ENCODE data around the gene DMC1. TPM values are rescaled to one million over a fixed set of nuclear protein-coding genes. Genes with fewer than 3 reads are reported as not detected.

DMC1 gene
- total and polyA plus RNA-seq, 7 experiments from 2014 or later = 0.13 to 7.4 (median 0.54) TPM; not detected in 2

DNA sequence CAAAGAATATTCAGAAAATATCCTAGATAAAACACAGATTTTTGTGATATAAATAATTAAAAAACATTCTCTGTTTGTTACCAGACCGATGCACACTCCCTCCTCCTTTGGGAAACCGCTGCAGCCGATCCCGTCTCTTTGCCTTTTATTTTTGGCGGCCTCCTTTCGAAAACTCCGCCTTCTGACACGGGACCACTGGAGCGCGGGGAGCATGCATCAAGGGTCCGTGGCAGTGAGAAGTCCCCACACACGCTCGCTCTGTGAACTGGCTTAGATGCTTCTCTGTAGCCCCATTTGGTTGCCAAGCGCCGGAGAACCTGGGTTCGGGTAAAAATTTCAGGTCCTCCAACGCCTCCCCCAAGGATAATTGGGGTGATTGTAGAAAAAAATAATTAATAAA, 80.8 kb downstream of the DMC1 start:
- no peak for ATAC-seq
- H3K4me1 Mint-ChIP-seq = peaks cover 19 to 76% (median 66%) of the 10 kb centered on the region in 7 donors
- peaks cover 0 to 2% (median 0%) of the 10 kb centered on the region in 11 donors for H3K9me3 Mint-ChIP-seq

DNA sequence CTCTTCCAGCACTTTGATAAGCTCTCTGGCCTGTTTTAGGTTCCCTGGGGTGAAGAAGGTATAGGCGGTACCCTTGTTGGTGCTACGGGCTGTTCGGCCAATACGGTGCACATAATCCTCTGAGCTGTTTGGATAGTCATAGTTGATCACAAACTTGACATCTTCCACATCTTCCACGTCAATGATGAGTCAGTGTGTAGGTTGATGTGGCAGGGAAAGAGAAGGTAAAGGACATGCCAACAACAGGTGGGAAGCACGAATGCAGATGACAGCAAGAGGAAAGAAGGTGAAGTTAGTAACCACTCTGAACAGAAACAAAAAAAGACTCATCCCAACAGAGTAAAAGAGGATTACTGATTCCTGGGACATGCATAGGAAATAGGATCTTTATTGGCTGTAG, 82.0 kb downstream of the DMC1 start:
- Histone ChIP-seq H3K27me3 (ENCODE audit: control insufficient read depth in 2 of 2, insufficient read depth in 2 of 2, low read length in 2 of 2) (no peaks in the 10 kb centered on the region), H3K27ac (ENCODE audit: low read depth, low read length) (no peak overlapping the region), H3K4me3 (ENCODE audit: low read length) (no peak overlapping the region), H3K9me3 (ENCODE audit: control insufficient read depth in 2 of 3, low read length in 3 of 3) (no peaks in the 10 kb centered on the region), H3K4me1 (ENCODE audit: control insufficient read depth in 2 of 2, insufficient read depth in 2 of 2, low read length in 2 of 2) (no peaks in the 10 kb centered on the region), H3K36me3 (ENCODE audit: control insufficient read depth in 2 of 3, insufficient read depth in 3 of 3, low read length in 3 of 3) (peaks cover 25 to 91% (median 91%) of the 10 kb centered on the region in 3 experiments)
- POLR2A ChIA-PET = interaction anchor here (1.2 to 1.6 kb wide), 2 partner anchors 14 to 43 kb away, joined by 3 to 11 read pairs; no protein-coding TSS in a partner anchor
- intact Hi-C loops (cut with micrococcal nuclease) = loop anchor here in 1 of 2 donors (10.0 kb wide), 1 partner anchor 47 kb away; no protein-coding TSS in a partner anchor
- Mint-ChIP-seq H3K4me1 (peaks cover 20 to 76% (median 60%) of the 10 kb centered on the region in 7 donors), H3K27me3 (no peaks in the 10 kb centered on the region), H3K27ac (peak overlapping the region; percentile 5 to 81 (median 46)), H3K9me3 (peaks cover 0 to 2% (median 0%) of the 10 kb centered on the region in 11 donors), H3K36me3 (peaks cover 17 to 72% (median 55%) of the 10 kb centered on the region in 5 donors), H3K4me3 (peak overlapping the region in 2 of 10 donors; percentile 1 to 56)
- ATAC-seq (no peak), DNase-seq (no peak)
- CTCF ChIA-PET = no interaction called here

More for the DNA sequence above, 80.8 kb downstream of the DMC1 start:
- no peak for DNase-seq
- no peaks in the 10 kb centered on the region for H3K27me3 Mint-ChIP-seq
- ChIA-PET POLR2A (interaction anchor here (0.9 to 3.5 kb wide), 3 partner anchors 8 to 20 kb away, joined by 3 to 16 read pairs (median 3); no protein-coding TSS in a partner anchor), CTCF (no interaction called here)
- Histone ChIP-seq H3K27me3 (ENCODE audit: control insufficient read depth in 2 of 2, insufficient read depth in 2 of 2, low read length in 2 of 2) (no peaks in the 10 kb centered on the region), H3K4me3 (ENCODE audit: low read length) (no peak overlapping the region), H3K9me3 (ENCODE audit: control insufficient read depth in 2 of 3, low read length in 3 of 3) (no peaks in the 10 kb centered on the region), H3K36me3 (ENCODE audit: control insufficient read depth in 2 of 3, insufficient read depth in 3 of 3, low read length in 3 of 3) (peaks cover 33 to 91% (median 91%) of the 10 kb centered on the region in 3 experiments), H3K27ac (ENCODE audit: low read depth, low read length) (no peak overlapping the region), H3K4me1 (ENCODE audit: control insufficient read depth in 2 of 2, insufficient read depth in 2 of 2, low read length in 2 of 2) (no peaks in the 10 kb centered on the region)
- peaks cover 20 to 72% (median 48%) of the 10 kb centered on the region in 5 donors for H3K36me3 Mint-ChIP-seq
- peak overlapping the region in 5 of 9 donors; percentile 19 to 87 (median 74) for H3K27ac Mint-ChIP-seq
- H3K4me3 Mint-ChIP-seq = no peak overlapping the region
- intact Hi-C loops (cut with micrococcal nuclease) = loop anchor here in 1 of 2 donors (10.0 kb wide), 1 partner anchor 46 kb away; no protein-coding TSS in a partner anchor

GRCh38 chr22:38485783-38486182, 84.2 kb downstream of the DMC1 start:
- intact Hi-C loops (cut with micrococcal nuclease) = loop anchor here in 1 of 2 donors (10.0 kb wide), 1 partner anchor 49 kb away; no protein-coding TSS in a partner anchor
- H3K27me3 ChIP-seq (ENCODE audit: control insufficient read depth in 2 of 2, insufficient read depth in 2 of 2, low read length in 2 of 2) = no peaks in the 10 kb centered on the region
- no peaks in the 10 kb centered on the region for H3K9me3 ChIP-seq (ENCODE audit: control insufficient read depth in 2 of 3, low read length in 3 of 3)
- H3K4me1 ChIP-seq (ENCODE audit: control insufficient read depth in 2 of 2, insufficient read depth in 2 of 2, low read length in 2 of 2) = no peaks in the 10 kb centered on the region
- peak; percentile 46 for ATAC-seq
- Mint-ChIP-seq H3K9me3 (peaks cover 0 to 5% (median 0%) of the 10 kb centered on the region in 11 donors), H3K4me3 (peak overlapping the region in 1 of 10 donors; percentile 12), H3K4me1 (peaks cover 18 to 72% (median 54%) of the 10 kb centered on the region in 7 donors), H3K36me3 (peaks cover 17 to 87% (median 66%) of the 10 kb centered on the region in 5 donors), H3K27ac (peak overlapping the region in 7 of 9 donors; percentile 38 to 80 (median 59)), H3K27me3 (no peaks in the 10 kb centered on the region)
- ChIA-PET CTCF (interaction anchor here (0.7 kb wide), 1 partner anchor 10 kb away, joined by 3 read pairs; no protein-coding TSS in a partner anchor), POLR2A (interaction anchor here (6.2 kb wide), 1 partner anchor 16 kb away, joined by 23 read pairs; no protein-coding TSS in a partner anchor)
- no peak overlapping the region for H3K4me3 ChIP-seq (ENCODE audit: low read length)
- no peak for DNase-seq
- H3K36me3 ChIP-seq (ENCODE audit: control insufficient read depth in 2 of 3, insufficient read depth in 3 of 3, low read length in 3 of 3) = peaks cover 21 to 92% (median 75%) of the 10 kb centered on the region in 3 experiments
- no peak overlapping the region for H3K27ac ChIP-seq (ENCODE audit: low read depth, low read length)

DNA sequence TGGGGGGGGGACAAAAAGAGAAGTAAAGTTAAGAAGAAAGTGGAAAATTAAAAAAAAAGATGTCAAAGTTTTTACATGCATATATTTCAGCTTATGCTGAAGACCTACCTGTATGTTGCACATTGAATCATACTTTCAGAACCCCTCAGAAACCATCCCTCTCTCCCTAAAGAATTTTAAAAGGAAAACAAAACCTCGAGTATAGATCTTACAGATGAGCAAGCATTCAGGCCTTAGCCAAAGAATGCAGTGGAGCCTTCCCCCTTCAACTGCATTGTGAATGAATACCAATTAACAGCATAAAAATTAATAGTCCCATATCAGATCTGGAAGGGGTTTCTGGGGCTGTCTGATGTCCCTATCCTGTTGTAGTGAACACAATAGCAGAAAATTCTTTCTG, 85.7 kb downstream of the DMC1 start:
- H3K36me3 ChIP-seq (ENCODE audit: control insufficient read depth in 2 of 3, insufficient read depth in 3 of 3, low read length in 3 of 3) = peaks cover 10 to 76% (median 60%) of the 10 kb centered on the region in 3 experiments
- H3K4me3 ChIP-seq (ENCODE audit: low read length) = no peak overlapping the region
- no peaks in the 10 kb centered on the region for H3K4me1 ChIP-seq (ENCODE audit: control insufficient read depth in 2 of 2, insufficient read depth in 2 of 2, low read length in 2 of 2)
- H3K27ac Mint-ChIP-seq = peak overlapping the region in 6 of 9 donors; percentile 12 to 55 (median 32)
- DNase-seq = no peak
- H3K27ac ChIP-seq (ENCODE audit: low read depth, low read length) = no peak overlapping the region
- CTCF ChIA-PET = interaction anchor here (1.7 kb wide), 1 partner anchor 9 kb away, joined by 5 read pairs; no protein-coding TSS in a partner anchor
- peaks cover 0 to 5% (median 0%) of the 10 kb centered on the region in 11 donors for H3K9me3 Mint-ChIP-seq
- no peaks in the 10 kb centered on the region for H3K27me3 Mint-ChIP-seq
- no peaks in the 10 kb centered on the region for H3K27me3 ChIP-seq (ENCODE audit: control insufficient read depth in 2 of 2, insufficient read depth in 2 of 2, low read length in 2 of 2)
- H3K36me3 Mint-ChIP-seq = peaks cover 10 to 75% (median 54%) of the 10 kb centered on the region in 5 donors
- H3K4me1 Mint-ChIP-seq = peaks cover 18 to 57% (median 39%) of the 10 kb centered on the region in 7 donors
- H3K4me3 Mint-ChIP-seq = no peak overlapping the region
- no peak for ATAC-seq
- POLR2A ChIA-PET = interaction anchor here (6.2 kb wide), 1 partner anchor 18 kb away, joined by 23 read pairs; no protein-coding TSS in a partner anchor
- intact Hi-C loops (cut with micrococcal nuclease) = loop anchor here in 1 of 2 donors (10.0 kb wide), 1 partner anchor 51 kb away; no protein-coding TSS in a partner anchor
- H3K9me3 ChIP-seq (ENCODE audit: control insufficient read depth in 2 of 3, low read length in 3 of 3) = no peaks in the 10 kb centered on the region

DNA sequence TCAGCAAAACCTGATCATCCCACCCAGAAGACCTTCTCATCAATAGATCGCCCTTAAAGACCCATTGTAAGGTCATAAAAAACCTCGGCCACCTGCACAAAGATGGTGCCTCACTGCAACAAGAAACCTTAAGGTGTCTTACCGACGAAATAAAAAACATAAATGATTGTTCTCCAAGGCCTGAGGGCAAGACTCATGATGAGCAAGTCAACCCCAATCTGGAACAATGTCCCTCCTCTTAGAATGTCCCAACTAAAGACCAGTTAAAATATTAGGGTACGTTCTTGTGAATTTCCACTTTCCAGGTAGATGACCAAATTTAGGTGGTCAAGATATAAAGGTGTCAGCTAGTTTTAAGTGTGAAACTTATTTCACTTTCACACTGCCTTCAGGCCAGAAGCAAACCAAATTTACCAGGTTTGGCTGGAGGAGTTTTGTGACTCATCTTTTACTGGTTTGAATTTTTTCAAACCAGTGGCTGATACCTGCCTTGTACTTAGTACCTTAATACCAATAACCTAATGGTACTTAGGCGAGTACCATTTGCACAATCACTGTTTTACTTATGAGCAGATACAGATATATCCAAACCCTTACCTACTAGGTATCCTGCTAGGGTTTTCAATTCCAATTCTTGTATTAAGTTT, 87.2 kb downstream of the DMC1 start:
- ATAC-seq = no peak
- Mint-ChIP-seq H3K27me3 (no peaks in the 10 kb centered on the region), H3K4me3 (no peak overlapping the region), H3K4me1 (peaks cover 15 to 46% (median 29%) of the 10 kb centered on the region in 7 donors), H3K36me3 (peaks cover 4 to 62% (median 49%) of the 10 kb centered on the region in 5 donors), H3K27ac (peak overlapping the region in 4 of 9 donors; percentile 1 to 45 (median 22)), H3K9me3 (peaks cover 0 to 4% (median 0%) of the 10 kb centered on the region in 11 donors)
- no peaks in the 10 kb centered on the region for H3K9me3 ChIP-seq (ENCODE audit: control insufficient read depth in 2 of 3, low read length in 3 of 3)
- H3K27ac ChIP-seq (ENCODE audit: low read depth, low read length) = no peak overlapping the region
- POLR2A ChIA-PET = interaction anchor here (2.7 to 6.2 kb wide), 2 partner anchors 12 to 19 kb away, joined by 8 to 23 read pairs; no protein-coding TSS in a partner anchor
- DNase-seq = no peak
- H3K27me3 ChIP-seq (ENCODE audit: control insufficient read depth in 2 of 2, insufficient read depth in 2 of 2, low read length in 2 of 2) = no peaks in the 10 kb centered on the region
- H3K36me3 ChIP-seq (ENCODE audit: control insufficient read depth in 2 of 3, insufficient read depth in 3 of 3, low read length in 3 of 3) = peaks cover 10 to 63% (median 46%) of the 10 kb centered on the region in 3 experiments
- H3K4me3 ChIP-seq (ENCODE audit: low read length) = no peak overlapping the region
- no peaks in the 10 kb centered on the region for H3K4me1 ChIP-seq (ENCODE audit: control insufficient read depth in 2 of 2, insufficient read depth in 2 of 2, low read length in 2 of 2)
- CTCF ChIA-PET = no interaction called here
- intact Hi-C loops (cut with micrococcal nuclease) = loop anchor here in 1 of 2 donors (10.0 kb wide), 1 partner anchor 52 kb away; no protein-coding TSS in a partner anchor

DNA sequence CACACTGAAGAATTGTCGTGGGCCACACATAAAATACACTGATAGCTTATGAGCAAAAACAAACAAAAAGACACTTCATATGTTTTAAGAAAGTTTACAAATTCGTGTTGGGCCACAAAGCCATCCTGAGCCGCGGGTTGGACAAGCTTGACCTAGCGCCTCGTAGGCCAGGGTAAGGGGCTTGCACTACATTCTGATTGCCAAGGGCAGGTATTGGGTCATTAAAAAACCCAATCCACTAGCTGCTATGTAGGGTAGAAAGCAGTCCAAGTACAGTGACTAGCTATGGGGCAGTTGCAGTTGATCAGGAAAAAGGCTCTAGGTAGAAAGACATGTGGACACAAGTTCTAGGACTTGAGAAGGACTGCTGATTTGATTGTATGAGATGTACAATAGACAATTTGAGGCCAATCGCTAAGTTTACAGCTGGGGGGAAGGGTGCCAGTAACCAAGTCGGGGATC, 88.1 kb downstream of the DMC1 start:
- H3K36me3 Mint-ChIP-seq = peaks cover 4 to 59% (median 47%) of the 10 kb centered on the region in 5 donors
- peaks cover 15 to 44% (median 25%) of the 10 kb centered on the region in 7 donors for H3K4me1 Mint-ChIP-seq
- Histone ChIP-seq H3K9me3 (ENCODE audit: control insufficient read depth in 2 of 3, low read length in 3 of 3) (no peaks in the 10 kb centered on the region), H3K27ac (ENCODE audit: low read depth, low read length) (no peak overlapping the region), H3K4me1 (ENCODE audit: control insufficient read depth in 2 of 2, insufficient read depth in 2 of 2, low read length in 2 of 2) (no peaks in the 10 kb centered on the region), H3K36me3 (ENCODE audit: control insufficient read depth in 2 of 3, insufficient read depth in 3 of 3, low read length in 3 of 3) (peaks cover 10 to 55% (median 38%) of the 10 kb centered on the region in 3 experiments), H3K27me3 (ENCODE audit: control insufficient read depth in 2 of 2, insufficient read depth in 2 of 2, low read length in 2 of 2) (no peaks in the 10 kb centered on the region), H3K4me3 (ENCODE audit: low read length) (no peak overlapping the region)
- POLR2A ChIA-PET = interaction anchor here (0.6 to 6.2 kb wide), 4 partner anchors 9 to 32 kb away, joined by 3 to 23 read pairs (median 12); no protein-coding TSS in a partner anchor
- H3K27ac Mint-ChIP-seq = peak overlapping the region in 5 of 9 donors; percentile 20 to 77 (median 24)
- CTCF ChIA-PET = interaction anchor here (0.9 kb wide), 1 partner anchor 20 kb away, joined by 4 read pairs; no protein-coding TSS in a partner anchor
- DNase-seq (no peak), ATAC-seq (no peak)
- peaks cover 0 to 3% (median 0%) of the 10 kb centered on the region in 11 donors for H3K9me3 Mint-ChIP-seq
- no peaks in the 10 kb centered on the region for H3K27me3 Mint-ChIP-seq
- H3K4me3 Mint-ChIP-seq = peak overlapping the region in 1 of 10 donors; percentile 16
- intact Hi-C loops (cut with micrococcal nuclease) = loop anchor here in 1 of 2 donors (10.0 kb wide), 1 partner anchor 53 kb away; no protein-coding TSS in a partner anchor
